ENCODE measurements around the gene RPL38.

RPL38 gene

DNA sequence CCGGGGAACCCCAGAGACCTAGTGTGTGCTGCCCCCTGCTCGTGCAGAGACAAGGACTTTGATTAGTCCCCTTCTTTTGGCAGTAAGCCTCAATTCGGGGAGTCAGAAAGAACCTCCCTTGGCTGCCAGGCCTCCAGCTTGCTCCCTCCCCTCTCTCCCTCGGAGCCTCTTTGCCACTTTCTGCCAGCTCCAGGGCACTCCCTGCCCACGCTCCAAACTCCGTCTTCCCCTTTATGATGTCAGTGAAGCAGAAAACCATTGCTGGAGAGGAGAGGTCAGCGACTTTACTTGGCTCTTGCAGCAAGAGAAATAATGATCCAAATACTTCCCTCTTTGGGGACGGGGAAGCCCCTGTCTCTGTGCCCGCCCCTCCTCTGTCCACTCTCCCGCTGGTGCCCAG is 38.0 kb downstream of the RPL38 start:
- Histone ChIP-seq H3K4me1 (ENCODE audit: control insufficient read depth, insufficient read depth, low read length) (peaks cover 15% of the 10 kb centered on the region), H3K9me3 (ENCODE audit: control insufficient read depth in 2 of 2, low read length in 2 of 2) (no peaks in the 10 kb centered on the region), H3K4me3 (ENCODE audit: low read length in 2 of 2) (no peak overlapping the region), H3K27me3 (ENCODE audit: control insufficient read depth in 1 of 2, insufficient read depth in 2 of 2, low read length in 2 of 2) (no peaks in the 10 kb centered on the region), H3K36me3 (ENCODE audit: control insufficient read depth in 2 of 2, insufficient read depth in 2 of 2, low read length in 2 of 2) (peaks cover 0 to 3% of the 10 kb centered on the region in 2 donors), H3K9ac (ENCODE audit: low read length in 2 of 2) (no peak overlapping the region), H3K27ac (ENCODE audit: low read length) (no peak overlapping the region)

DNA sequence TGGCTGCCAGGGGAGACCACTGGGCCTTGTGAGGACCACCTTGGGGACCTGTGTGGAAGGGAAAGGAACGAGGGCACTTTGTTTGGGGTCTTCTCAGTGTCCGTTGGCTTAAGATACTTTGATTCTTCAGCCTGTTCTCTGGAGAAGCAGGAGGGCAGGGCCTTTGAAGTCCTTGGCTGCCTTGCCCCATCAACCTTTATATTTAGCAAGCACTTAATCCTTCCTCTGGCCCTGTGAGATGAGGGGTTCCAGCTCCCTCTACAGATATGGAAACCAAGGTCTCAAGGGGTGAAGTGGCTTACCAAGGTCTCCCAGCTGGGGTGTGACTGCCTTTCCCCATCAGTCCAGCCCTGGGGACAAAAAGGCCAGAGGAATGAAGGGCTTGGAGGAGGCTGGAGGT is 38.4 kb downstream of the RPL38 start:
- Histone ChIP-seq H3K4me3 (ENCODE audit: low read length in 2 of 2) (no peak overlapping the region), H3K27ac (ENCODE audit: low read length) (no peak overlapping the region), H3K4me1 (ENCODE audit: control insufficient read depth, insufficient read depth, low read length) (peaks cover 15% of the 10 kb centered on the region), H3K36me3 (ENCODE audit: control insufficient read depth in 2 of 2, insufficient read depth in 2 of 2, low read length in 2 of 2) (peaks cover 0 to 3% of the 10 kb centered on the region in 2 donors), H3K9me3 (ENCODE audit: control insufficient read depth in 2 of 2, low read length in 2 of 2) (no peaks in the 10 kb centered on the region), H3K27me3 (ENCODE audit: control insufficient read depth in 1 of 2, insufficient read depth in 2 of 2, low read length in 2 of 2) (no peaks in the 10 kb centered on the region), H3K9ac (ENCODE audit: low read length in 2 of 2) (no peak overlapping the region)

DNA sequence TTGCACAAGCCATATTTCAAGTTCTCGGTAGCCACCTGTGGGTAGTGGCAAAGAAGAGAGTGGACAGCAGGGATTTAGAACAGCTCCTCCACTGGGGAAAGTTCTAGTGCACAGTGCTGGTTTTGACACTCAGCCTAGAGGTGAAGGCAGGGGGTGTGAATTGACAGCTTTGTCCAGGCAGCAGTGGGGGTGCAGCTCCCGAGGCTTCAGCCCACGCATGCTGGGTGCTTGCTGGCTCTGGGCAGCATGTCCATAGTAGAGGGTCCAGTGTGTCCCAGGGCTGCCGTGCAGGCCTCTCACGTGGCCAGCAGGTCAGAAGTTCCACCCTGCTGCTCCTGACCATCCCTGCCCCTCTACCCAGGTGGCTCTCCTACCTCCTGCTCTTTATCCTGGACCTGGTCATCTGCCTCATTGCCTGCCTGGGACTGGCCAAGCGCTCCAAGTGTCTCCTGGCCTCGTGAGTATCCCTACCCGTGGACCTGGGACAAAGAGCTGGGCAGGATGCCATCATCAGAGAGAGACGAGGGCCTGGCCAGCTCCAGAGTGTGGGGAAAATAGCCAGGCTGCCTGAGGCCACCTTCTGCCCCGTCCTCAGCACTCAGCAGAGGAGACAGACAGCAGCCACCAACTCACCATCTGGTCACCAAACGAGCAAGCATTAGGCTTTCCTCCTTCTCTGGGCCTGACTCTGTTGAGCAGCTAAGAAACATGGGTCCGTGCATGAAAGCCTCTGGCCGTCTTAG is 39.7 kb downstream of the RPL38 start:
- no peak overlapping the region for H3K4me3 ChIP-seq (ENCODE audit: low read length in 2 of 2)
- H3K4me1 ChIP-seq (ENCODE audit: control insufficient read depth, insufficient read depth, low read length): peaks cover 15% of the 10 kb centered on the region
- H3K9me3 ChIP-seq (ENCODE audit: control insufficient read depth in 2 of 2, low read length in 2 of 2): no peaks in the 10 kb centered on the region
- no peak overlapping the region for H3K27ac ChIP-seq (ENCODE audit: low read length)
- H3K36me3 ChIP-seq (ENCODE audit: control insufficient read depth in 2 of 2, insufficient read depth in 2 of 2, low read length in 2 of 2): no peaks in the 10 kb centered on the region
- no peak overlapping the region for H3K9ac ChIP-seq (ENCODE audit: low read length in 2 of 2)
- H3K27me3 ChIP-seq (ENCODE audit: control insufficient read depth in 1 of 2, insufficient read depth in 2 of 2, low read length in 2 of 2): no peaks in the 10 kb centered on the region

DNA sequence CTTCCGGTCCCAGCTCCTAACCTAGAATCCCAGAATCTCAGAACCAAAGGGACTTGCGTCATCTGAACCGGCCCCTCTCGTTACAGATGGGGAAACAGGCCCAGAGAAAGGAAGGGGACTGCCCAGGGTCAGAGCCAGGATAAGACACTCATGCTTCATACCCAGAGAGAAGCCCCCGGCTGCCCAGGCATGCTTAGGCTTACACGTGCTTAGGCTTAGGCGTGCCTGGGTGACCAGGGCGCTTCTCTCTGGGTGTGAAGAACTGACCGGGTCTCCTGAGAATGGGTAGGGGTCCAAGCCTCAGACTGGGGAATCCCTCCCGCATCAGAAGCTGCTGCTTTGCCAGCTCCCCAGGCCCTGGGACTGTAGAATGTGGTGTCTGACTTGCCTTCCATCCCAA is 40.6 kb downstream of the RPL38 start:
- Histone ChIP-seq H3K27me3 (ENCODE audit: control insufficient read depth in 1 of 2, insufficient read depth in 2 of 2, low read length in 2 of 2) (no peaks in the 10 kb centered on the region), H3K4me1 (ENCODE audit: control insufficient read depth, insufficient read depth, low read length) (peaks cover 15% of the 10 kb centered on the region), H3K9ac (ENCODE audit: low read length in 2 of 2) (no peak overlapping the region), H3K9me3 (ENCODE audit: control insufficient read depth in 2 of 2, low read length in 2 of 2) (no peaks in the 10 kb centered on the region), H3K36me3 (ENCODE audit: control insufficient read depth in 2 of 2, insufficient read depth in 2 of 2, low read length in 2 of 2) (no peaks in the 10 kb centered on the region), H3K27ac (ENCODE audit: low read length) (no peak overlapping the region), H3K4me3 (ENCODE audit: low read length in 2 of 2) (no peak overlapping the region)

DNA sequence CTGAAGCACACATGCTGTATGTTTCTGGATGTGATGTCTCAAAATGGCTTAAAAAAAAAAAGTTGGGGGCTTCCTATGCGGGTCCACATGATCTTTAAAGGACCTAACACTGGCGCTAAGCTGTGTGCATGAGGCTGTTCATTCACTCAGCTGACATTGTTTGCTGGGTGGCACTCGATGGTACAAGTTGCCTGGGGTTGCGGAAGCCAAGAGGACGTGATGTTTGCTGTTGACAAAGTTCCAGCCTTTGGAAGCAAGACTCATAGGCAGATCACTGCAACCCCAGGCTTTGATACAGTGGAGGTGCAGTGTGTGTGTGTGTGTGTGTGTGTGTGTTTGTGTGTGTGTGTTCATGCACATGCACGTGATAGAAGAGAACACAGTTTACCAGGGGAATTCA is 41.1 kb downstream of the RPL38 start:
- no peak overlapping the region for H3K27ac ChIP-seq (ENCODE audit: low read length)
- no peaks in the 10 kb centered on the region for H3K36me3 ChIP-seq (ENCODE audit: control insufficient read depth in 2 of 2, insufficient read depth in 2 of 2, low read length in 2 of 2)
- no peaks in the 10 kb centered on the region for H3K9me3 ChIP-seq (ENCODE audit: control insufficient read depth in 2 of 2, low read length in 2 of 2)
- no peak overlapping the region for H3K4me3 ChIP-seq (ENCODE audit: low read length in 2 of 2)
- no peak overlapping the region for H3K9ac ChIP-seq (ENCODE audit: low read length in 2 of 2)
- H3K27me3 ChIP-seq (ENCODE audit: control insufficient read depth in 1 of 2, insufficient read depth in 2 of 2, low read length in 2 of 2): no peaks in the 10 kb centered on the region
- peaks cover 13% of the 10 kb centered on the region for H3K4me1 ChIP-seq (ENCODE audit: control insufficient read depth, insufficient read depth, low read length)

DNA sequence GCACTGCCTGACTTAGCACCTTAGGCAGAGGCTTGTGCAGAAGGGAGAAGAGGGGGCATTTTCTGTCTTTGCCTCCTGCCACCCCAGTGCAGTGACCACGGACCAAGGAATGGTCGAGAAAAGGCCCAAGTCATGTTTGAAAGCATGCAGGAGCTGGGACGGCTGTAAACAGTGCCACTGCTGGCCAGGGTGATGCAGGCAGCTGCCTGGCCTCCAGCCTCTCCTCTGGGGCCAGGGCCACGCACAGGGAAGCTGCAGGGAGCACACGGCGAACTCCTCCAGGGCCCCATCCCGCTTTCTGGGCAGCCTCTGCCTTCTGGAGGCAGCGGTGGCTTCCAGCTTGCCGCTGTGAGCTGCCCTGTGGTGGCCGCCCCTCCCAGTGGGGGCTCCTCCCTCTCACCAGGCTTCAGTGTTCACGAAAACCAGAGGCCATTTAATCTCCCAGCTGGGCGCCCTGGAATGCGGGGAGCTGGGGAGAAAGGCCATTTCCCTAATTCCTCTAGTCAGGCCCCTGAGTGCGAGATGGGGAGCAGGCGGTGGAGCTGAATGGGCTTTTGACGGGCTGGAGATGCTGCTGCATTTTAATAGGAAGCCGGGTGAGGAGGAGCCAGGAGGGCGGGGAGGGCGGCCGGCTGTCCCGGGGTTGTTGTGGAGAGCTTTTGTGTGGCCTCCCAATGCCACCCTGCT is 41.8 kb downstream of the RPL38 start:
- Histone ChIP-seq H3K27ac (ENCODE audit: low read length) (no peak overlapping the region), H3K4me1 (ENCODE audit: control insufficient read depth, insufficient read depth, low read length) (peaks cover 14% of the 10 kb centered on the region), H3K9ac (ENCODE audit: low read length in 2 of 2) (no peak overlapping the region), H3K4me3 (ENCODE audit: low read length in 2 of 2) (no peak overlapping the region), H3K36me3 (ENCODE audit: control insufficient read depth in 2 of 2, insufficient read depth in 2 of 2, low read length in 2 of 2) (no peaks in the 10 kb centered on the region), H3K27me3 (ENCODE audit: control insufficient read depth in 1 of 2, insufficient read depth in 2 of 2, low read length in 2 of 2) (no peaks in the 10 kb centered on the region), H3K9me3 (ENCODE audit: control insufficient read depth in 2 of 2, low read length in 2 of 2) (no peaks in the 10 kb centered on the region)

DNA sequence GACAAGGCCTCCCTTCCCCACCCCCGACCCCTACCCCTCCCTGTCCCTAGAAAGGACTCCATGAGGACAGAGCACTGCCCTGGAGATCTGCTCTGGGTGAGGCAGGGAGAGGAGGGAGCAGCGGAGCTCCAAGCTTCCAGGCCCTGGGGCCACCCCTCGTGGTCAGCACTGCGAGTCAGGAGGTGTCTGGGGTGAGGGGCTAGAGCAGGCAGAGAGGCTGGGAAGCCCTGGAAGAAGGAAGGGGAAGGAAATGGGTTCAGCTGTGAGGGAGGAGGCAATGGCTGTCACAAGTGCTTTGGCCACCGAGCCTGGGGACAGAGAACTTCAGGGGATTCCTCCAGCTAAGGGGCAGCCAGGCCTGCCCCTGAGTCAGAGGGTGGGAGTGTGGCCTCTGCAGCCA is 42.4 kb downstream of the RPL38 start:
- no peak overlapping the region for H3K9ac ChIP-seq (ENCODE audit: low read length in 2 of 2)
- no peaks in the 10 kb centered on the region for H3K27me3 ChIP-seq (ENCODE audit: control insufficient read depth in 1 of 2, insufficient read depth in 2 of 2, low read length in 2 of 2)
- no peaks in the 10 kb centered on the region for H3K36me3 ChIP-seq (ENCODE audit: control insufficient read depth in 2 of 2, insufficient read depth in 2 of 2, low read length in 2 of 2)
- H3K4me3 ChIP-seq (ENCODE audit: low read length in 2 of 2): no peak overlapping the region
- no peaks in the 10 kb centered on the region for H3K9me3 ChIP-seq (ENCODE audit: control insufficient read depth in 2 of 2, low read length in 2 of 2)
- H3K27ac ChIP-seq (ENCODE audit: low read length): no peak overlapping the region
- H3K4me1 ChIP-seq (ENCODE audit: control insufficient read depth, insufficient read depth, low read length): peaks cover 12% of the 10 kb centered on the region

DNA sequence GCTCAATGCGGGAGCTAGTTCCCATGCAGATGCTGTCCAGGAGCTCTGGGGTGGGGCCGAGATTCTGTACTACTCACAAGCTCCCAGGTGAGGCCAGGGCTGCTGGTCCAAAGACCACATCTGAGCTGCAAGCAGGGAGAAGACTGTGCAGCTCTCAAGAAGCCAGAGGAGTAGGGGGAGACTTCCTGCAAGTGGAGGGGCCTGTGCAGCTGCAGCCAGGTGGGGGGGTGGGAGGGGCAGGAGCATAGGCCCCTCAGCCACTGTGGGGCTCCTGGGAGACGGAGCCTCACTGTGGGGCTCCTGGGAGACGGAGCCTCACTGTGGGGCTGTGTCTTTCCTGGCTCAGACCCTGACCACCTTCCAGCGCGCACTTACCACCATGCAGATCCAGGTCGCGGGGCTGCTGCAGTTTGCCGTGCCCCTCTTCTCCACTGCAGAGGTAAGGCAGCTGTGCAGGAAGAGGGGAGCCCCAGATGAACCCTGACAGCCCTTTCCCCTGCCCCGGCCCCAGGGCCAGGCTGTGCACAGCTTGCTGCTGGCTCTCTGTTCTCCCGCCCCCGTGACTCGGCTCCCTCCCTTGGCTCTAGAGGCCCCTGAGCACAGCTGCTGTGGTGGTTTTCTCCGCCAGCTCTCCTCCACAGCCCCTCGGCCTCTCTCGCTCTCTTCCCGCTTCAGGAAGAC is 46.3 kb downstream of the RPL38 start:
- Histone ChIP-seq H3K9me3 (ENCODE audit: control insufficient read depth in 2 of 2, low read length in 2 of 2) (no peaks in the 10 kb centered on the region), H3K27me3 (ENCODE audit: control insufficient read depth in 1 of 2, insufficient read depth in 2 of 2, low read length in 2 of 2) (no peaks in the 10 kb centered on the region), H3K36me3 (ENCODE audit: control insufficient read depth in 2 of 2, insufficient read depth in 2 of 2, low read length in 2 of 2) (no peaks in the 10 kb centered on the region), H3K9ac (ENCODE audit: low read length in 2 of 2) (no peak overlapping the region), H3K4me3 (ENCODE audit: low read length in 2 of 2) (no peak overlapping the region), H3K4me1 (ENCODE audit: control insufficient read depth, insufficient read depth, low read length) (peaks cover 6% of the 10 kb centered on the region), H3K27ac (ENCODE audit: low read length) (no peak overlapping the region)

DNA sequence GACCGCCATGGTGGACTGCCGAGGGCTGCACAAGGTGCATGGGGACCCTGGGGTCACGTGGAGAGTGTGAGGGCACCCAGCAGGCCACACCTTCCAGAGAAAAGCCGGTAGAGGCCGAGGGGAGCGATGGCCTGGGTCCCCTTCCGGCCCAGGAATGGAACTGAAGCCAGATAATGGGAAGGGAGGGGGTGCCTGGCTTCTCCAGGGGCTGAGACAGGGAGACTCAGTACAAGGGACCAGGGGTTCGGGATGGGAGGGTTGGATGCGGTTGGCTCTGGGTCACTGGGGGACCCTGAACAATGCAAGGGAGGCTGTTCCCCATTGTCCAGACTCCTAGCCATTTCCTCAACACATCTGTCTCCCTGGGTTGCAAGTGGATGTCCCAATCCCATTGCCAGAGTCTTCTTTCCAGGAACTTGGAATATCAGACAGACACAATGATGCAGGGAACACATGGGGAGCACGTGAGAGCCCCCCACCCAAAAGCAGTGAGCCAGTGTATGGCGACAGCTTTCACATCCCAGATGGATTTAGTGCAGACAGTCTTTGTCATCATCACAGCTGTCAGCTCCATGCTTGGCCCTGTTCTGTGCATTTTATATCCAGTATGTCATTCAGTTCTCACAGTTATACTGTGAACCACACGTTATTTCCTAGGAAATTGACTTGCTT is 47.0 kb downstream of the RPL38 start:
- Histone ChIP-seq H3K9me3 (ENCODE audit: control insufficient read depth in 2 of 2, low read length in 2 of 2) (no peaks in the 10 kb centered on the region), H3K27ac (ENCODE audit: low read length) (no peak overlapping the region), H3K27me3 (ENCODE audit: control insufficient read depth in 1 of 2, insufficient read depth in 2 of 2, low read length in 2 of 2) (no peaks in the 10 kb centered on the region), H3K36me3 (ENCODE audit: control insufficient read depth in 2 of 2, insufficient read depth in 2 of 2, low read length in 2 of 2) (no peaks in the 10 kb centered on the region), H3K4me1 (ENCODE audit: control insufficient read depth, insufficient read depth, low read length) (peaks cover 4% of the 10 kb centered on the region), H3K9ac (ENCODE audit: low read length in 2 of 2) (no peak overlapping the region), H3K4me3 (ENCODE audit: low read length in 2 of 2) (no peak overlapping the region)

DNA sequence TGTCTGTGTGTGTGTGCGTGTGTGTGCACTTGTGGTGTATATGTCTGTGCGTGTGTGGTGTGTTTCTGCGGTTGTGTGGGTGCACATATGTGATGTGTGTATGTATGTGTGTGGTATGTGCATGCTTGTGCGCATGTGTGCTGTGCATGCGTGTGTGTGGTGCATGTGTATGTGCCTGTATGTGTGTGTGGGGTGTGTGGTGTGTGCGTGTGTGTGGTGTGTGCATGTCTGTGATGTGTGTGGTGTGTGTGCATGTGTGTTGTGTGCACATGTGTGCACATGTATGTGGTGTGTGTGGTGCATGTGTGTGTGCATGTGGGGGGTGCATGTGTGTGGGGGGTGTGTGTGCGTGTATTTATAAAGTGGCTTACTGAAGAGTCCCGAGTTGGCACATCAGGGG is 47.6 kb downstream of the RPL38 start:
- Histone ChIP-seq H3K4me1 (ENCODE audit: control insufficient read depth, insufficient read depth, low read length) (peaks cover 4% of the 10 kb centered on the region), H3K9ac (ENCODE audit: low read length in 2 of 2) (no peak overlapping the region), H3K27ac (ENCODE audit: low read length) (no peak overlapping the region), H3K4me3 (ENCODE audit: low read length in 2 of 2) (no peak overlapping the region), H3K27me3 (ENCODE audit: control insufficient read depth in 1 of 2, insufficient read depth in 2 of 2, low read length in 2 of 2) (no peaks in the 10 kb centered on the region), H3K36me3 (ENCODE audit: control insufficient read depth in 2 of 2, insufficient read depth in 2 of 2, low read length in 2 of 2) (no peaks in the 10 kb centered on the region), H3K9me3 (ENCODE audit: control insufficient read depth in 2 of 2, low read length in 2 of 2) (no peaks in the 10 kb centered on the region)
